Naive thymus-derived CD8-positive, alpha-beta T cell (primary cell): ENCODE results near the gene SORCS1. TPM values are rescaled to one million over a fixed set of nuclear protein-coding genes. Genes with fewer than 3 reads are reported as not detected.

Experiments
- ATAC-seq, 2 donors: fragments of 150-1000 bp; cut with Tn5 transposase in 1 of 2; sonication (Bioruptor Pico), chemical (Tn5 transposase) in 1 of 2; 1 replicate in 1 of 2; 2 replicates in 1 of 2; pipeline ENCODE4 v1.10.0; 2021; ENCODE audit warnings: mild to moderate bottlenecking in 2 of 2, moderate library complexity in 2 of 2
- POLR2A ChIA-PET: fragments of 350-600 bp; sonication (Branson Sonifier 250); formaldehyde crosslinking; loops from one replicate; lab custom pipeline; 2021; ENCODE audit warnings: antibody characterized with exemption; lab: Charles Lee
- DNase-seq, 10 donors: peaks; one replicate each; pipeline versions ENCODE4 v3.0.0 to v3.0.0-alpha.2; 2020 to 2022
- H3K27ac Mint-ChIP-seq, 10 donors: one replicate each; pipeline ENCODE4 v1.8.0; 2020 to 2022; ENCODE audit warnings: mild to moderate bottlenecking in 10 of 10, mixed read lengths in 10 of 10, moderate library complexity in 4 of 10, inconsistent platforms in 1 of 10
- H3K27me3 Mint-ChIP-seq, 5 donors: one replicate each; pipeline ENCODE4 v1.8.0; 2021 to 2022; ENCODE audit warnings: mixed read lengths in 5 of 5
- H3K36me3 Mint-ChIP-seq, 3 donors: one replicate each; pipeline ENCODE4 v1.8.0; 2020 to 2022; ENCODE audit warnings: mixed read lengths in 3 of 3, mild to moderate bottlenecking in 2 of 3, inconsistent platforms in 1 of 3
- H3K4me1 Mint-ChIP-seq, 4 donors: one replicate each; pipeline ENCODE4 v1.8.0; 2021 to 2022; ENCODE audit warnings: mixed read lengths in 4 of 4
- H3K4me3 Mint-ChIP-seq, 10 donors: one replicate each; pipeline ENCODE4 v1.8.0; 2020 to 2022; ENCODE audit warnings: mild to moderate bottlenecking in 10 of 10, mixed read lengths in 10 of 10, moderate library complexity in 6 of 10, inconsistent platforms in 1 of 10
- H3K9me3 Mint-ChIP-seq, 9 donors: one replicate each; pipeline ENCODE4 v1.8.0; 2020 to 2022; ENCODE audit warnings: mixed read lengths in 9 of 9, mild to moderate bottlenecking in 3 of 9, inconsistent platforms in 1 of 9, moderate library complexity in 1 of 9
- polyA plus RNA-seq, 3 donors: library from polyadenylated mRNA; unstranded; fragments of 300-500 nt; fragmentation: Illumina TruSeq; gene quantifications; one replicate each; pipeline ENCODE4 v1.2.3, GENCODE V29; 2021
- total RNA-seq, 8 experiments: library from RNA in 2 of 8; stranded (reverse) in 2 of 8; gene quantifications; one replicate each; pipeline ENCODE4 v1.2.3 and lab custom pipeline; 2021 to 2026

Gene SORCS1
- total and polyA plus RNA-seq, 5 experiments from 2014 or later, result not detected

DNA sequence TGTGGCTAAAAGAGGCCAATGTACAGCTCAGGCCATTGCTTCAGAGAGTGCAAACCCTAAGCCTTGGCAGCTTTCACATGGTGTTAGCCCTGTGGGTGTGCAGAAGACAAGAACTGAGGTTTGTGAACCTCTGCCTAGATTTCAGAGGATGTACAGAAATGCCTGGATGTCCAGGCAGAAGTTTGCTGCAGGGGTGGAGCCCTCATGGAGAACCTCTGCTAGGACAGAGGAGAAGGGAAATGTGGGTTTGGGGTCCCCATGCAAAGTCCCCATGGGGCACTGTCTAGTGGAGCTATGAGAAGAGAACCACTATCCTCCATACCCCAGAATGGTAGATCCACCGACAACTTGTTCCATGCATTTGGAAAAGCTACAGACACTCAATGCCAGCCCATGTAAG, 12.4 kb downstream of the SORCS1 start:
- no peak for DNase-seq
- ATAC-seq, result no peak
- peaks cover 0 to 12% (median 0%) of the 10 kb centered on the region in 3 donors for H3K36me3 Mint-ChIP-seq
- H3K27me3 Mint-ChIP-seq, result no peaks in the 10 kb centered on the region
- no peaks in the 10 kb centered on the region for H3K4me1 Mint-ChIP-seq
- no peak overlapping the region for H3K27ac Mint-ChIP-seq
- POLR2A ChIA-PET, result no interaction called here
- H3K9me3 Mint-ChIP-seq, result peaks cover 10 to 46% (median 20%) of the 10 kb centered on the region in 9 donors
- no peak overlapping the region for H3K4me3 Mint-ChIP-seq

DNA sequence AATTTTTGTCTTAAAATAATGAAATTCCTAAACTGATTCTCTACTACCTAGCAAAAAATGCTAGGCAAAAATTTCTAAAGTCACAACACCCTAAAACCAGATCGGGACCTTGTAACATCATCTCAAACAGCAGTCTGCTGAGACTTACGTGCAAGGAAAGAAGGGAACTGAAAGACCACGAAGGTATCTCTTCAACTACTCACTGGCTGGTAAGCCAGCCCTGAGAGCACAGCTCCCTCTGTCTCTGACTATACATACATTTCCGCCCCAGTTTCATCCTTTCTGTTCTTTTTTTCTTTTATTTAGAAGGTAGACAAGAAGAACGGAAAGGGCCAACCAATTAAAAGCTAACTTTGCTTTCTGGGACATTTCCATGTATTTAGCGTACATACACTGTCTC, 15.6 kb downstream of the SORCS1 start:
- no peaks in the 10 kb centered on the region for H3K4me1 Mint-ChIP-seq
- POLR2A ChIA-PET, result no interaction called here
- peaks cover 9 to 60% (median 16%) of the 10 kb centered on the region in 9 donors for H3K9me3 Mint-ChIP-seq

DNA sequence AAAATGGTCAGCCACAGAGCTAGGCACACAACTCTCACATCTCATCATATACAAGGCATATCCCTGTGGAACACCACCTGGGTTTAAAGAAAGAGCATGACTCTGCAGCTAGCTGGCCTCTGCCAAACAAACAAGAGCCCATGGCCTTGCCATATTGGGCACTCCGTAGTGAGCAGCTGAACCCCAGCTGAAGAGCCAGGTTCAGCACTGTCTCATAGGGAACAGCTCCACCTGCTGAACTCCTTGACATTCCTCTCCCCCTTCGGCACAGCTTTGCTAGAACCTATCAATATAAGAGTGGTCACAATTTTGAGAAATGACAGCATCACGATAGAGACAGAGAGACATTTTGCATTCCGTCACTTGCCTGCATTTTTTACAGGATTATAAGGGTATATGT, 20.0 kb downstream of the SORCS1 start:
- POLR2A ChIA-PET, result no interaction called here
- Mint-ChIP-seq H3K4me3 (no peak overlapping the region), H3K27me3 (no peaks in the 10 kb centered on the region), H3K27ac (no peak overlapping the region), H3K36me3 (peaks cover 0 to 4% (median 0%) of the 10 kb centered on the region in 3 donors), H3K9me3 (peaks cover 0 to 28% (median 0%) of the 10 kb centered on the region in 9 donors), H3K4me1 (no peaks in the 10 kb centered on the region)
- no peak for DNase-seq
- no peak for ATAC-seq

More for the DNA sequence above, 15.6 kb downstream of the SORCS1 start:
- H3K4me3 Mint-ChIP-seq, result no peak overlapping the region
- H3K27ac Mint-ChIP-seq, result no peak overlapping the region
- ATAC-seq (no peak), DNase-seq (no peak)
- H3K27me3 Mint-ChIP-seq, result no peaks in the 10 kb centered on the region
- H3K36me3 Mint-ChIP-seq, result peaks cover 0 to 12% (median 0%) of the 10 kb centered on the region in 3 donors

DNA sequence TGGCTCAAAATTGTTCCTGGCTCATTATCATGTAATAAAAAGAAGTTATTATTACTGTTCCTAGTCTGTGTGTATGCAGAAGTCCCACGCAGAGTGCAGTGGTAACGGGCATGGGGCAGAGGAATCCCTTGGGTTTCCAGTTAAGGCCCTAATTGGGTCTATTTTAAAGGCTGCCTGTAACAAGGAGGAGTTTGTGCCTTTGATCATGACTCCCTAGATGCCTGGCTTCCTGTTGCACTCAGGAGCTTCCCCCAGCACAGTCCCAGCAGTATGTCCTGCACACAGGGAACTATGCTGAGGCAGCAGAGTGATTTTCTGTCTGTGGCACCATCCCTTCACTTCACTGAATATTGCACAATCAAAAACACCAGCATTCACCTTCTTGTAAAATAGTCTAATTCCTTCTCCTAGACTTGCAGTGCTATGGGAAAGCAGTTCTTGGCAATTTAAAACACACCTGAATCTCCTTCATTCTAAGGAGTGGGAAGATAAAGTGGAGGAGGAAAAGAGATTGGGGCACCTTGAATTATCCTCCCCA, 22.9 kb downstream of the SORCS1 start:
- no peak for DNase-seq
- no peaks in the 10 kb centered on the region for H3K27me3 Mint-ChIP-seq
- H3K36me3 Mint-ChIP-seq, result no peaks in the 10 kb centered on the region
- peaks cover 0 to 15% (median 0%) of the 10 kb centered on the region in 9 donors for H3K9me3 Mint-ChIP-seq
- POLR2A ChIA-PET, result no interaction called here
- H3K4me3 Mint-ChIP-seq, result no peak overlapping the region
- H3K27ac Mint-ChIP-seq, result no peak overlapping the region
- ATAC-seq, result no peak
- no peaks in the 10 kb centered on the region for H3K4me1 Mint-ChIP-seq

DNA sequence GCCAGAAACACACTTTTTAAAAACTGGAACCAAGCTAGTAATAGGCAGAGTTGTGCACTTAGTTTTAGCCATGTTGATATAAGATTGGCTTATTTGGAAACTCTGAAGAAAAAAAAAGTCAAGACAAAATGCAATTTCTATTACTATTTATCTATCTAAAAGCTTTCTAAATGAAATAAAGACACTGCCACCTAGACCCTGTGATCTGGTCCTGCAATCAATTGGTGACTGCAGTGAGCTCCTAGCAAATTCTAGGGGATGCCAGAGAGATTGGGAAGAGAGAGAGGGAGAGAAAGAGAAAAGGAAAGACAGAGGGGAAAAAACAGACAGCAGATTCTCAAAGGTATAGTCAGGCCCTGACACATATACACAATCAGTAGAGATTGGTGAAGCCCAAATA, 25.3 kb downstream of the SORCS1 start:
- H3K27me3 Mint-ChIP-seq, result no peaks in the 10 kb centered on the region
- H3K36me3 Mint-ChIP-seq, result no peaks in the 10 kb centered on the region
- no peak for ATAC-seq
- no peak overlapping the region for H3K27ac Mint-ChIP-seq
- POLR2A ChIA-PET, result no interaction called here
- DNase-seq, result no peak
- H3K4me3 Mint-ChIP-seq, result no peak overlapping the region
- peaks cover 0 to 11% (median 0%) of the 10 kb centered on the region in 9 donors for H3K9me3 Mint-ChIP-seq
- H3K4me1 Mint-ChIP-seq, result no peaks in the 10 kb centered on the region

DNA sequence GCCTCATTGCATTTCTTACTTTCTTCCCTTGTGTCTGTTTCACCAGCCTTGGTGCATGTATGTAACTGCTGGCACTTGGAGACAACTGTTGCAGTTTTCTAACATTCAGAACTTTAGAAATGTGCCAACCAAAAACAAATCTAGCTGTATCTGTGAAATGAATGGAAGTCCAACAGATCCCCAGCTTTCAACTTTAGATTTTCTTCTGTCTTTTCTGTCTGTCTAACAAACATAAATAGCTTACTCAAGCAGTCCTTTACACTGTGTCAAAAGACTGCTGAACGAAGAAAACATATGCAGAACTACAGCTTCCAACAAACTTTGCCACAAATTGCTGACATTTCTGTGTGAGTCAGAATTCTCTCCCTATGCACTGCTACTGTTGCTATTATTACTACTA, 30.9 kb downstream of the SORCS1 start:
- POLR2A ChIA-PET, result no interaction called here
- DNase-seq (no peak), ATAC-seq (no peak)
- no peak overlapping the region for H3K4me3 Mint-ChIP-seq
- no peaks in the 10 kb centered on the region for H3K27me3 Mint-ChIP-seq
- no peaks in the 10 kb centered on the region for H3K4me1 Mint-ChIP-seq
- peaks cover 0 to 34% (median 2%) of the 10 kb centered on the region in 9 donors for H3K9me3 Mint-ChIP-seq
- H3K36me3 Mint-ChIP-seq, result no peaks in the 10 kb centered on the region
- H3K27ac Mint-ChIP-seq, result no peak overlapping the region

DNA sequence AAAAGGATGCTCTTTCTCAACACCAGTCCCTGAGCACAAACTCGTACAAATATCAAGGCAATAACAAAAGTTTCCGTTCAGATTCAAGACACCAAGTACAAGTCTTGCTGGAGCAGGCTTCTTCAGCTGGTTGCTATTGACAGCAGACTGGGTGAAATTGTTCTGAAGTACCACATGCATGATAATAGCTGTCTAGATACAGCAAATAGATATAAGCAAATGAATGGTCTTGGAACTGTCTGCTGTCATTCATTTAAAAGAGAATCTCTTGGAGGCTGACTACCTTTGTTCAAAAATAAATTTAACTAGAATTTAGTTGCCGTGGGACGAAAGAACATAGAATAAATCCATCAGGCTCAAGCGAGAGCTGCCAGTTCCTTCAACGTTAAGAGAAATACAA, 35.5 kb downstream of the SORCS1 start:
- no peak for ATAC-seq
- POLR2A ChIA-PET, result no interaction called here

DNA sequence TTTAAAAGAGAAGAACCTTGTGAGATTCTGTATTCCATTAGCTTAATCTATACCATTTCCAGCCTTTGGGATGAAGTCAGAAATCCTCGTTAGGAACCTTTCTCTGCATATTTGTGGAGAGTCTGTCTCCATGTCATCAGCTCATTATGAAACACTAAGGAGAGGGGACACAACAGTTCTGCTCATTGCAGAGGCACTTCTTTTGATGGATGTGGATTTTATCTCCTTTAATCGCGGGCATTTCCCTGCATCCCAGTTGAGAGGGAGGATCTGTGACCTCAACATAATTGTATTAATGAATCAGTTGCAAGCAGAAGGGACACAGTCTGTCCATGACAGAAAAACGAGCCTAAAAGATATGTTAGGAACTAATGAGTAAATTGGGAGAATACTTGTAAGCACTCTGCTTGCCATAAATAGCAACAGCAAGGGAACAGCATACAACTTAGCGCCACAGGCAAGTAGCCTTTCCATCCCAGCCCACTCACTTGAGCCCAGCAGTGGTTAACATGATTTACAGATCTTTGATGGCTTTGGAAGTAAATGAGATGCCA, 37.9 kb downstream of the SORCS1 start:
- no peak for DNase-seq
- POLR2A ChIA-PET, result no interaction called here
- no peak for ATAC-seq
- no peaks in the 10 kb centered on the region for H3K27me3 Mint-ChIP-seq
- no peak overlapping the region for H3K4me3 Mint-ChIP-seq
- H3K4me1 Mint-ChIP-seq, result no peaks in the 10 kb centered on the region
- no peak overlapping the region for H3K27ac Mint-ChIP-seq
- H3K36me3 Mint-ChIP-seq, result no peaks in the 10 kb centered on the region
- H3K9me3 Mint-ChIP-seq, result peaks cover 0 to 15% (median 2%) of the 10 kb centered on the region in 9 donors

More for the DNA sequence above, 35.5 kb downstream of the SORCS1 start:
- H3K27me3 Mint-ChIP-seq, result no peaks in the 10 kb centered on the region
- no peak for DNase-seq
- H3K9me3 Mint-ChIP-seq, result peaks cover 0 to 23% (median 2%) of the 10 kb centered on the region in 9 donors
- H3K4me3 Mint-ChIP-seq, result no peak overlapping the region
- H3K36me3 Mint-ChIP-seq, result no peaks in the 10 kb centered on the region
- H3K27ac Mint-ChIP-seq, result no peak overlapping the region
- no peaks in the 10 kb centered on the region for H3K4me1 Mint-ChIP-seq

DNA sequence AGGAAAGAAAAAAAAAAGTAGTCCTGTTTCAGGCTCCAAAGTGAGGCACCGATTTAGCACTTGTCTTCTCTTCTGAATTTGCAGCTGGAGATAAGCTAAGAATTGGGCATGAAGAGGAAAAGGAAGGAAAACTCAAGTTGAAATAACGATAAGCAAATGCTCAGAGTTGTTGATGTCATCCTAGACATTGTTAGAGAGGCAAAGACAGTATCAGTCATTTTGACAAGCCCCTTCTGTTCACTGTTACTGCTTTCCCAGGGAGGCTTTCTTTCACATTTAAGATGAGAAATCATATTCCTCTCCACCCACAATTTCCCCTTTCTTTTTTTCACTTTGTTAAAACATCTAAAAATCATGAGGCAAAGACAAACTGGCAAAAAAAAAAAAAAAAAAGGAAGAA, 41.8 kb downstream of the SORCS1 start:
- peaks cover 0 to 7% (median 0%) of the 10 kb centered on the region in 9 donors for H3K9me3 Mint-ChIP-seq
- no peaks in the 10 kb centered on the region for H3K36me3 Mint-ChIP-seq
- no peak overlapping the region for H3K4me3 Mint-ChIP-seq
- no peaks in the 10 kb centered on the region for H3K27me3 Mint-ChIP-seq
- H3K27ac Mint-ChIP-seq, result no peak overlapping the region
- H3K4me1 Mint-ChIP-seq, result no peaks in the 10 kb centered on the region
- POLR2A ChIA-PET, result no interaction called here
- ATAC-seq (no peak), DNase-seq (no peak)

DNA sequence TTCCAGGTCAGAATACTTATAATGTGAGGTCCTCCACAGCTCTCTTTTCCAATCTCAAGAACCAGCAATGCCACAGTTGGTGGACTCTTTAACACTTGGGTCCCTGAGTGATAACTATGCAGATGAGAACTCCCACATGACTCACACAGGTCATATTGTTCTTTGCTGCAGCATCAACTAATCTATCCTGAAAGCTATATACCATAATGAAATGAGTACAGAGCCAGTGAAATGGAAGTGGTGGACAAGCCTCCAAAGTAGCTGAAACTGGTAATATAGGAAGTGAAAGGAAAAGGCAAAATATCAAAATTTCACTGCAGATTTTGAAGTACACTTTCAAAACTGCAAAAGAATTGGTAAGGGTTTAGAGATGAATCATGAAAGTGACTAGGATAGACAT, 45.6 kb downstream of the SORCS1 start:
- DNase-seq (no peak), ATAC-seq (no peak)
- H3K9me3 Mint-ChIP-seq, result peaks cover 0 to 11% (median 7%) of the 10 kb centered on the region in 9 donors
- no peak overlapping the region for H3K27ac Mint-ChIP-seq
- H3K27me3 Mint-ChIP-seq, result no peaks in the 10 kb centered on the region
- POLR2A ChIA-PET, result no interaction called here
- H3K4me3 Mint-ChIP-seq, result no peak overlapping the region
- no peaks in the 10 kb centered on the region for H3K4me1 Mint-ChIP-seq
- no peaks in the 10 kb centered on the region for H3K36me3 Mint-ChIP-seq

DNA sequence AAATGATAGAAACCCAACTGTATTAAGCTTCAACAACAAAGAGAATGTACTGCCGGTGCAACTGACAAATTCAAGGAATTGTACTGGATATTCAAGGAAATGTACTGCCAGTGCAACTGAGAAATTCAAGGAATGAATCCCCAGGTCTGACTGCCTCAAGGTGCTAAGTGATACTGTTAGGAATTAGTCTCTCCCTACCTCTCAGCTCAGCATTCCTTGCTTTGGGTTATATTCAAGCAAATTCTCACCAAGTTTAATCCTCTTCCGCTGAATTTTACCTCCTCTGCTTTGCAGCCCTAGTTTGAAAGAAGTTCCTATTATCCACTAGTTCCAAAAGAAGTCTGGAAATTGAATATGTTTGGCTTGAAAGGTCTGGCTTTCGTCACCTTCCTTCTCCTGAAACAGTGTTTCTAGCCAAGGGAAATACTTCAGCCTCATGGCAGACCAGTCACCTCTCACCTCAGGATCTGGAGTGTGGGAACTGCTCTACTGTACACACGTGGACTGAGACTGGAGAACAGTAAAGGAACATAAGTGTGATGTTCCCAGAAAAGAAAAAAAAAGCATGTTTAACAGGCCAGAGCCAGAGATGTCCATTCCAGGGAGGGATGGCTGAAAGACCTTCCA, 60.4 kb downstream of the SORCS1 start:
- Mint-ChIP-seq H3K36me3 (peaks cover 0 to 3% (median 0%) of the 10 kb centered on the region in 3 donors), H3K4me3 (no peak overlapping the region), H3K4me1 (no peaks in the 10 kb centered on the region), H3K9me3 (peaks cover 0 to 24% (median 12%) of the 10 kb centered on the region in 9 donors), H3K27me3 (no peaks in the 10 kb centered on the region), H3K27ac (no peak overlapping the region)
- DNase-seq, result no peak
- ATAC-seq, result no peak
- POLR2A ChIA-PET, result no interaction called here

DNA sequence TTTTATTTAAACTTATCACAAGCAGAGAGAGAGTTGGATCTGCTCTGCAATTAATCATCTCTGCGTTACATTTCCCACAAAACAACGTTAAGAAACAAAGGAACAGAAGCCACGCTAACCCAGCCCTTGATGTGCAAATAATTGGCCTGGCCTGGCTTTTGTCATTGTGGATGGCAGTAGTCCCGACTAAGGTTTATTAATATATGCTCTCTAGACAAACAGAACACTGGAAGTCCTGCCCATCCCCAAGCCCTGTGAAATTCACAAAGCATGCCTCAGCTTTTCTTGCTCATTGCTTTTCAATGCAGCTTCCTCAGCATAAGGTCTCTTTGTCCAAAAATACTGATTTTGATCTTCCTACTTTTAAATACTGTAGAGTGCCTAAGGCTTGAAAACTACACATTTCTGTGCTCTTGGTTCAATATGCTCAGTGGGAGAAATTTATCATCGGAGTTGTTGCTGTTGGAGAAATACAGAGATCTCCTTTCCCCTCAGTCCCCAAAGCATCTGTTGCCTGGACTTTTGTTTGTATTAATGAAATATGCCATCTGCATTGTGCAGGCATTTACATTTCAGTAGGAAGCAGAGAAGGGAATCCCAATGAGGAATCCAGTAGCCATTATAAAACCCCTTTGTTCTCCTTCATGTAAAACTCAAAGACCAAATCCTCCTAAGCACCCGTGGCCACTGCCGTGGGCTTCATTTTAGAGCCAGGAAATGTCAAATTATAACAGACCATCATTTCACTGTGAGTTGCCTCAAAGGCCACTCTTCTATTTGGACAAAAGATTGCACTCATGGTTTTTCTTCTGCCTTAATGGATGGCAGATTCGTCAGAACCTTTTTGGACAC, 61.1 kb downstream of the SORCS1 start:
- no peaks in the 10 kb centered on the region for H3K36me3 Mint-ChIP-seq
- no peak for ATAC-seq
- H3K4me1 Mint-ChIP-seq, result no peaks in the 10 kb centered on the region
- DNase-seq, result no peak
- H3K9me3 Mint-ChIP-seq, result peaks cover 0 to 18% (median 7%) of the 10 kb centered on the region in 9 donors
- H3K27me3 Mint-ChIP-seq, result no peaks in the 10 kb centered on the region
- no peak overlapping the region for H3K27ac Mint-ChIP-seq
- POLR2A ChIA-PET, result no interaction called here
- H3K4me3 Mint-ChIP-seq, result no peak overlapping the region

DNA sequence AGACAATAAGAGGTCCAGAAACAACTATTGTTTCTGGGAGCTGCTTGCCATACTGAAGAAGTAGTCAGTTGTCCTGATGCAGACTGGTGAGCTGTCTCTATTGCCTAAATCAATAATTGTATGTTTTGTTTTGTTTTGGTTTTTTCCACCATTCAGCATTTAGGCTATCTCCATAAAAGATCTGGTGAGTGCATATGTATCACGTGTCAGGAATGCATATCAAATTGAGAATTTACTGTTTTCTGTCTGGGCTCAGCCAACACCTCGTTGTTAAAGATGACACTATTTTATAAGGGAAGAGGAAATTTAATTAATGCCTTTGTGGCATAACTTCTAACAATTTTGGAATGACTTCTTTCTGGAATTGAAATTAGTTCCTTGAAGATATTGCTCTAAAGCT, 66.2 kb downstream of the SORCS1 start:
- no peaks in the 10 kb centered on the region for H3K27me3 Mint-ChIP-seq
- POLR2A ChIA-PET, result no interaction called here

More for the DNA sequence above, 66.2 kb downstream of the SORCS1 start:
- no peak for DNase-seq
- no peak for ATAC-seq
- Mint-ChIP-seq H3K36me3 (no peaks in the 10 kb centered on the region), H3K4me3 (no peak overlapping the region), H3K9me3 (peaks cover 0 to 8% (median 0%) of the 10 kb centered on the region in 9 donors), H3K27ac (no peak overlapping the region), H3K4me1 (no peaks in the 10 kb centered on the region)
